Measurements from ENCODE around the gene CELF4. TPM values are rescaled to one million over a fixed set of nuclear protein-coding genes. Genes with fewer than 3 reads are reported as not detected.

CELF4 gene
- total and polyA plus RNA-seq, 10 of the 15 experiments (the other 5 are each of a cell fraction or from before 2014, with no cell fraction given), result 0.03 to 0.32 TPM; not detected in 8

- Histone ChIP-seq H3K4me2 (ENCODE audit: control insufficient read depth, insufficient read depth) (no peak overlapping the region), H4K20me1 (ENCODE audit: control insufficient read depth, insufficient read depth) (no peaks in the 10 kb centered on the region), H3K4me1 (ENCODE audit: control insufficient read depth, insufficient read depth, low read length) (no peaks in the 10 kb centered on the region), H3K36me3 (ENCODE audit: control insufficient read depth in 2 of 2, insufficient read depth in 2 of 2, low read length in 1 of 2) (no peaks in the 10 kb centered on the region), H3K9ac (ENCODE audit: control insufficient read depth, insufficient read depth, low read length) (no peak overlapping the region), H2AFZ (ENCODE audit: control insufficient read depth, low read depth, low read length) (no peak overlapping the region), H3K27ac (ENCODE audit: control insufficient read depth, insufficient read depth) (no peak overlapping the region), H3K79me2 (ENCODE audit: control insufficient read depth, insufficient read depth, low read length) (no peaks in the 10 kb centered on the region), H3K4me3 (no peak overlapping the region), H3K27me3 (replicated peaks in 1 of 2; ENCODE audit: control insufficient read depth in 2 of 2, insufficient read depth in 2 of 2, low read length in 1 of 2) (no peaks in the 10 kb centered on the region), H3K9me3 (replicated peaks; ENCODE audit: control insufficient read depth, insufficient read depth, low read length) (no peaks in the 10 kb centered on the region)
- DNase-seq (ENCODE audit: low read depth, low spot score), result no peak
- in situ Hi-C loops (cut with MboI) (no loop called here), intact Hi-C loops (cut with micrococcal nuclease; ENCODE audit: unreplicated experiment) (no loop called here)
- FAIRE-seq, result no peak
- SMC1A ChIA-PET (ENCODE audit: uncharacterized antibody, unreplicated experiment), result no interaction called here
- POLR2A ChIA-PET, result no interaction called here
- no TSS peak for BruUV-seq (replicated peaks)
- ATAC-seq, result no peak
- WGBS (ENCODE audit: insufficient coverage, insufficient replicate concordance, low lambda C conversion rate, missing lambda C conversion rate), result 31% methylated on average over 3 of the region's 3 CpGs
- RAD21 ChIA-PET (ENCODE audit: unreplicated experiment), result no interaction called here
- TF ChIP-seq HDGF (IDR thresholded peaks at IDR 0.05) (no peak), CREB1 (IDR thresholded peaks at IDR 0.05; ENCODE audit: low read depth) (no peak), CBX3 (IDR thresholded peaks at IDR 0.05; ENCODE audit: borderline replicate concordance, low read depth) (no peak), ZNF24 (IDR thresholded peaks at IDR 0.05) (no peak), RFX5 (IDR thresholded peaks at IDR 0.05; ENCODE audit: low read depth, low read length) (no peak), SREBF2 (IDR thresholded peaks at IDR 0.05; ENCODE audit: low read length) (no peak), RELB (IDR thresholded peaks at IDR 0.05; ENCODE audit: low read depth) (no peak), NR2C1 (IDR thresholded peaks at IDR 0.05) (no peak), CEBPB (IDR thresholded peaks at IDR 0.05; ENCODE audit: borderline replicate concordance in 1 of 2, low read depth in 2 of 2, low read length in 2 of 2) (no peak), FOXM1 (IDR thresholded peaks at IDR 0.05; ENCODE audit: low read depth, low read length) (no peak), MTA3 (IDR thresholded peaks at IDR 0.05; ENCODE audit: borderline replicate concordance, low read length) (no peak), E2F4 (IDR thresholded peaks at IDR 0.05; ENCODE audit: low read depth, low read length) (no peak), SMARCA5 (IDR thresholded peaks at IDR 0.05) (no peak), BCL11A (IDR thresholded peaks at IDR 0.05; ENCODE audit: low read depth, low read length) (no peak), TCF12 (IDR thresholded peaks at IDR 0.05; ENCODE audit: low read depth, low read length) (no peak), JUND (IDR thresholded peaks at IDR 0.05; ENCODE audit: low read depth, low read length) (no peak)
- TF ChIP-seq, protein P1, sequence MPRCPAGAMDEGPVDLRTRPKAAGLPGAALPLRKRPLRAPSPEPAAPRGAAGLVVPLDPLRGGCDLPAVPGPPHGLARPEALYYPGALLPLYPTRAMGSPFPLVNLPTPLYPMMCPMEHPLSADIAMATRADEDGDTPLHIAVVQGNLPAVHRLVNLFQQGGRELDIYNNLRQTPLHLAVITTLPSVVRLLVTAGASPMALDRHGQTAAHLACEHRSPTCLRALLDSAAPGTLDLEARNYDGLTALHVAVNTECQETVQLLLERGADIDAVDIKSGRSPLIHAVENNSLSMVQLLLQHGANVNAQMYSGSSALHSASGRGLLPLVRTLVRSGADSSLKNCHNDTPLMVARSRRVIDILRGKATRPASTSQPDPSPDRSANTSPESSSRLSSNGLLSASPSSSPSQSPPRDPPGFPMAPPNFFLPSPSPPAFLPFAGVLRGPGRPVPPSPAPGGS (IDR thresholded peaks at IDR 0.05; ENCODE audit: borderline replicate concordance, insufficient read depth, low read depth, low read length, poor library complexity, severe bottlenecking), result no peak
- TF ChIP-seq, protein P2, sequence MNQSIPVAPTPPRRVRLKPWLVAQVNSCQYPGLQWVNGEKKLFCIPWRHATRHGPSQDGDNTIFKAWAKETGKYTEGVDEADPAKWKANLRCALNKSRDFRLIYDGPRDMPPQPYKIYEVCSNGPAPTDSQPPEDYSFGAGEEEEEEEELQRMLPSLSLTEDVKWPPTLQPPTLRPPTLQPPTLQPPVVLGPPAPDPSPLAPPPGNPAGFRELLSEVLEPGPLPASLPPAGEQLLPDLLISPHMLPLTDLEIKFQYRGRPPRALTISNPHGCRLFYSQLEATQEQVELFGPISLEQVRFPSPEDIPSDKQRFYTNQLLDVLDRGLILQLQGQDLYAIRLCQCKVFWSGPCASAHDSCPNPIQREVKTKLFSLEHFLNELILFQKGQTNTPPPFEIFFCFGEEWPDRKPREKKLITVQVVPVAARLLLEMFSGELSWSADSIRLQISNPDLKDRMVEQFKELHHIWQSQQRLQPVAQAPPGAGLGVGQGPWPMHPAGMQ (IDR thresholded peaks at IDR 0.05; ENCODE audit: borderline replicate concordance), result no peak
- TF ChIP-seq, protein P3, sequence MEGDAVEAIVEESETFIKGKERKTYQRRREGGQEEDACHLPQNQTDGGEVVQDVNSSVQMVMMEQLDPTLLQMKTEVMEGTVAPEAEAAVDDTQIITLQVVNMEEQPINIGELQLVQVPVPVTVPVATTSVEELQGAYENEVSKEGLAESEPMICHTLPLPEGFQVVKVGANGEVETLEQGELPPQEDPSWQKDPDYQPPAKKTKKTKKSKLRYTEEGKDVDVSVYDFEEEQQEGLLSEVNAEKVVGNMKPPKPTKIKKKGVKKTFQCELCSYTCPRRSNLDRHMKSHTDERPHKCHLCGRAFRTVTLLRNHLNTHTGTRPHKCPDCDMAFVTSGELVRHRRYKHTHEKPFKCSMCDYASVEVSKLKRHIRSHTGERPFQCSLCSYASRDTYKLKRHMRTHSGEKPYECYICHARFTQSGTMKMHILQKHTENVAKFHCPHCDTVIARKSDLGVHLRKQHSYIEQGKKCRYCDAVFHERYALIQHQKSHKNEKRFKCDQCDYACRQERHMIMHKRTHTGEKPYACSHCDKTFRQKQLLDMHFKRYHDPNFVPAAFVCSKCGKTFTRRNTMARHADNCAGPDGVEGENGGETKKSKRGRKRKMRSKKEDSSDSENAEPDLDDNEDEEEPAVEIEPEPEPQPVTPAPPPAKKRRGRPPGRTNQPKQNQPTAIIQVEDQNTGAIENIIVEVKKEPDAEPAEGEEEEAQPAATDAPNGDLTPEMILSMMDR (IDR thresholded peaks at IDR 0.05 in 2 of 3, conservative IDR thresholded peaks at IDR 0.05 in 1 of 3; ENCODE audit: control insufficient read depth in 2 of 3, extremely low read depth in 1 of 3, insufficient read depth in 1 of 3, low read depth in 3 of 3, low read length in 3 of 3), result no peak
- CTCF ChIA-PET, result no interaction called here
Measured at GRCh38 chr18:37230768-37231167, 334.8 kb downstream of the CELF4 start.

Measured in GM12878 (cell line).